Stimulated activated CD4-positive, alpha-beta T cell treated with anti-CD3 and anti-CD28 coated beads, Interleukin-1b, Interleukin-23, amount 100 ng/mL, for 24 hours (primary cell): Measurements from ENCODE around the gene EIF4A3.

ENCODE experiments used
- DNase-seq, 4 experiments: peaks; one replicate each; pipeline ENCODE4 v3.0.0-alpha.2; 2020; ENCODE audit warnings: low read depth in 4 of 4, low spot score in 1 of 4

EIF4A3 gene

GRCh38 chr17:80113033-80113484 lies 33.9 kb downstream of the EIF4A3 start:
- no peak for DNase-seq

GRCh38 chr17:80112471-80113032 lies 34.4 kb downstream of the EIF4A3 start:
- DNase-seq, result no peak

GRCh38 chr17:80111702-80112470 lies 35.0 kb downstream of the EIF4A3 start:
- DNase-seq, result no peak

- DNase-seq, result no peak
Observed at GRCh38 chr17:80110927-80111701, 35.8 kb downstream of the EIF4A3 start.

GRCh38 chr17:80110447-80110812 lies 36.5 kb downstream of the EIF4A3 start:
- DNase-seq, result no peak

GRCh38 chr17:80109713-80110446 lies 37.0 kb downstream of the EIF4A3 start:
- DNase-seq, result no peak

- DNase-seq, result no peak
Observed at GRCh38 chr17:80109066-80109660, 37.8 kb downstream of the EIF4A3 start.

GRCh38 chr17:80108036-80108971 lies 38.6 kb downstream of the EIF4A3 start:
- no peak for DNase-seq

GRCh38 chr17:80107231-80108021 lies 39.5 kb downstream of the EIF4A3 start:
- no peak for DNase-seq

- DNase-seq, result no peak
Observed at GRCh38 chr17:80106751-80107150, 40.2 kb downstream of the EIF4A3 start.

GRCh38 chr17:80106176-80106575 lies 40.8 kb downstream of the EIF4A3 start:
- DNase-seq, result no peak

- no peak for DNase-seq
Observed at GRCh38 chr17:80105762-80106161, 41.2 kb downstream of the EIF4A3 start.

- no peak for DNase-seq
Observed at GRCh38 chr17:80104956-80105375, 42.0 kb downstream of the EIF4A3 start.

- no peak for DNase-seq
Observed at GRCh38 chr17:80104321-80104955, 42.5 kb downstream of the EIF4A3 start.

- DNase-seq, result no peak
Observed at GRCh38 chr17:80103449-80104085, 43.4 kb downstream of the EIF4A3 start.

- no peak for DNase-seq
Observed at GRCh38 chr17:80102664-80103448, 44.1 kb downstream of the EIF4A3 start.

GRCh38 chr17:80101946-80102663 lies 44.8 kb downstream of the EIF4A3 start:
- peak in 1 of 4 experiments; percentile 7 for DNase-seq
